K562 (cell line): ENCODE measurements around the gene GAB4. TPM values are rescaled to one million over a fixed set of nuclear protein-coding genes. Genes with fewer than 3 reads are reported as not detected.

ENCODE experiments used
- ATAC-seq: fragments of 200-7000 bp; cut with Tn5 transposase; 3 replicates; pipeline ENCODE4 v1.9.1; 2020; ENCODE audit warnings: moderate library complexity
- BruUV-seq: library from RNA; stranded (reverse); fragments of 400-500 nt; replicated peaks from 2 replicates; lab custom pipeline; 2021; lab: Mats Ljungman, UMichigan
- CTCF ChIA-PET: fragments of 300-600 bp; formaldehyde crosslinking; extraction: SDS; loops from one replicate; lab custom pipeline; 2021; ENCODE audit warnings: low intra/inter-chr PET ratio; lab: Yijun Ruan, JAX
- POLR2A ChIA-PET: fragments of 300-600, 350-650 bp; sonication (Branson Sonifier 250); formaldehyde crosslinking; extraction: SDS; loops from one replicate; lab custom pipeline; 2021; ENCODE audit warnings: antibody characterized with exemption, inconsistent platforms; lab: Yijun Ruan, JAX
- DNase-seq, 4 experiments: peaks; one replicate each; pipeline versions ENCODE4 v3.0.0 to v3.0.0-alpha.2; 2011 to 2018; ENCODE audit warnings: low spot score in 3 of 4, mixed read lengths in 3 of 4; ENCODE audit errors: extremely low read depth in 1 of 4
- FAIRE-seq: peaks from 2 replicates; lab custom pipeline; 2011; peaks lifted over from hg19 to GRCh38; lab: Jason Lieb, UNC
- H2AFZ ChIP-seq: 2 replicates; pipeline ENCODE4 v1.6.0; 2011; ENCODE audit warnings: low read depth, low read length, control low read depth, inconsistent platforms
- H3K27ac ChIP-seq: fragments of 200-600 bp; 3 replicates; pipeline ENCODE4 v1.8.0; 2011; ENCODE audit warnings: low read depth, mild to moderate bottlenecking, control low read depth, inconsistent platforms, low read length, moderate library complexity, mixed read lengths; ENCODE audit errors: extremely low read depth
- H3K27me3 ChIP-seq, 2 experiments: fragments of 300-600 bp in 1 of 2; 2 replicates in 1 of 2; 3 replicates in 1 of 2; pipeline versions ENCODE4 v1.6.0 to v1.8.0; 2011; ENCODE audit warnings: inconsistent platforms in 2 of 2, low read length in 2 of 2, mild to moderate bottlenecking in 1 of 2, mixed read lengths in 1 of 2, moderate library complexity in 1 of 2; ENCODE audit not compliant: control insufficient read depth in 2 of 2, insufficient read depth in 2 of 2
- H3K36me3 ChIP-seq: fragments of 300-600 bp; 3 replicates; pipeline ENCODE4 v1.8.0; 2011; ENCODE audit warnings: mild to moderate bottlenecking, low read length, inconsistent platforms; ENCODE audit not compliant: control insufficient read depth, insufficient read depth
- H3K4me1 ChIP-seq, 2 experiments: fragments of 200-600 bp in 1 of 2; replicated peaks in 1 of 2; 2 replicates in 1 of 2; 3 replicates in 1 of 2; pipeline versions ENCODE4 v1.5.1 to v1.8.0; 2011; ENCODE audit warnings: inconsistent platforms in 2 of 2, low read length in 2 of 2, mild to moderate bottlenecking in 1 of 2, mixed read lengths in 1 of 2, moderate library complexity in 1 of 2; ENCODE audit not compliant: control insufficient read depth in 2 of 2, insufficient read depth in 2 of 2
- H3K4me2 ChIP-seq: 2 replicates; pipeline ENCODE4 v1.6.1; 2011; ENCODE audit warnings: low read length, control low read depth, inconsistent platforms, mixed read lengths; ENCODE audit not compliant: insufficient read depth
- H3K4me3 ChIP-seq: fragments of 200-600 bp; sonication (generic), shearing (Covaris generic); 2 replicates; pipeline ENCODE4 v1.5.1; 2016; ENCODE audit warnings: control low read depth, inconsistent platforms
- H3K79me2 ChIP-seq: fragments of 200-600 bp; 3 replicates; pipeline ENCODE4 v1.8.0; 2011; ENCODE audit warnings: low read length, inconsistent platforms; ENCODE audit not compliant: control insufficient read depth, insufficient read depth
- H3K9ac ChIP-seq, 2 experiments: 2 replicates each; pipeline versions ENCODE4 v1.6.0 to v1.6.1; 2011; ENCODE audit warnings: low read depth in 2 of 2, low read length in 2 of 2, control low read depth in 1 of 2, inconsistent platforms in 1 of 2, mild to moderate bottlenecking in 1 of 2, mixed read lengths in 1 of 2; ENCODE audit not compliant: insufficient read depth in 1 of 2
- H3K9me1 ChIP-seq: one replicate; pipeline ENCODE4 v1.6.0; 2011; ENCODE audit warnings: inconsistent platforms, mild to moderate bottlenecking, low read length, moderate library complexity; ENCODE audit not compliant: control insufficient read depth, insufficient read depth
- H3K9me3 ChIP-seq: replicated peaks from 2 replicates; pipeline ENCODE4 v1.5.1; 2011; ENCODE audit warnings: low read depth, low read length, inconsistent platforms; ENCODE audit not compliant: control insufficient read depth, insufficient read depth
- H4K20me1 ChIP-seq: replicated peaks from 2 replicates; pipeline ENCODE4 v1.6.1; 2011; ENCODE audit warnings: low read length, inconsistent platforms, mixed read lengths; ENCODE audit not compliant: control insufficient read depth, insufficient read depth
- RAD21 ChIP-seq, 2 experiments: fragments of 250-450 bp in 1 of 2; fragments of 450-650 bp in 1 of 2; sonication (Bioruptor Pico) in 1 of 2; formaldehyde crosslinking in 1 of 2; IDR thresholded peaks in 1 of 2; conservative IDR thresholded peaks in 1 of 2; 2 replicates each; pipeline versions ENCODE4 v1.4.0 to v1.8.0; 2020 to 2022; ENCODE audit warnings: mild to moderate bottlenecking in 2 of 2, moderate library complexity in 1 of 2
- WGBS: fragments of 100-300 bp; shearing (Covaris generic); methylation state at CpG from one replicate; pipeline ENCODE4 v1.1.6; 2016; ENCODE audit warnings: low coverage, mixed read lengths; ENCODE audit not compliant: insufficient coverage; ENCODE audit errors: missing lambda C conversion rate; 5-methylcytosine and 5-hydroxymethylcytosine counted together
- in situ Hi-C: fragments of 300-500 bp; cut with MboI; formaldehyde crosslinking; loops from 4 replicates; pipeline ENCODE4 v1.15.0; 2018; ENCODE audit warnings: inconsistent platforms, mixed read lengths
- intact Hi-C: fragments of 100-400 bp; cut with micrococcal nuclease; formaldehyde crosslinking; loops from 2 replicates; pipeline ENCODE4 v1.14.2; 2022
- polyA plus RNA-seq, 8 experiments: library from polyadenylated mRNA; depleted of rRNA in 4 of 8; stranded (reverse) in 5 of 8; unstranded in 3 of 8; fragments of >200 nt; fragmentation: Nextera tagmentation in 2 of 8; fragmentation: Illumina TruSeq in 1 of 8; extraction: Ambion mirVana in 2 of 8; extraction: Trizol in 1 of 8; gene quantifications; 2 replicates each; pipeline versions ENCODE4 v1.2.1 to v1.2.3, GENCODE V29; 2011 to 2014; ENCODE audit warnings: inconsistent platforms in 1 of 8, missing spikeins in 1 of 8
- total RNA-seq, 7 experiments: library from RNA; depleted of rRNA in 6 of 7; stranded (reverse); fragments of >200 nt in 6 of 7; fragmentation: Illumina TruSeq in 2 of 7; extraction: Trizol in 2 of 7; gene quantifications; 2 replicates each; pipeline versions ENCODE4 v1.2.1 to v1.2.3, GENCODE V29; 2011 to 2021; ENCODE audit warnings: low replicate concordance in 1 of 7
- TF ChIP-seq, protein P1 (sequence below), 2 experiments: fragments of 450-650 bp; formaldehyde crosslinking in 1 of 2; IDR thresholded peaks; 2 replicates each; pipeline versions ENCODE4 v1.4.0 to v1.6.1; 2014 to 2020; ENCODE audit warnings: mild to moderate bottlenecking in 2 of 2, borderline replicate concordance in 1 of 2, low read depth in 1 of 2
- TF ChIP-seq, protein P2 (sequence below), 3 experiments: IDR thresholded peaks in 2 of 3; conservative IDR thresholded peaks in 1 of 3; 2 replicates each; pipeline ENCODE4 v1.5.1; 2011 to 2012; ENCODE audit warnings: low read length in 3 of 3, mild to moderate bottlenecking in 3 of 3, control low read depth in 2 of 3, improper control_type of control experiment in 1 of 3, inconsistent platforms in 1 of 3, low read depth in 1 of 3, mixed read lengths in 1 of 3, moderate library complexity in 1 of 3; ENCODE audit not compliant: insufficient read depth in 2 of 3
- TF ChIP-seq, protein P3 (sequence below): fragments of 450-650 bp; IDR thresholded peaks from 2 replicates; pipeline ENCODE4 v1.6.1; 2017; ENCODE audit warnings: mild to moderate bottlenecking, moderate library complexity

GAB4 gene
- total and polyA plus RNA-seq, 9 of the 15 experiments (the other 6 are each of a cell fraction or from before 2014, with no cell fraction given) = 0.04 to 0.11 (median 0.04) TPM; not detected in 6

DNA sequence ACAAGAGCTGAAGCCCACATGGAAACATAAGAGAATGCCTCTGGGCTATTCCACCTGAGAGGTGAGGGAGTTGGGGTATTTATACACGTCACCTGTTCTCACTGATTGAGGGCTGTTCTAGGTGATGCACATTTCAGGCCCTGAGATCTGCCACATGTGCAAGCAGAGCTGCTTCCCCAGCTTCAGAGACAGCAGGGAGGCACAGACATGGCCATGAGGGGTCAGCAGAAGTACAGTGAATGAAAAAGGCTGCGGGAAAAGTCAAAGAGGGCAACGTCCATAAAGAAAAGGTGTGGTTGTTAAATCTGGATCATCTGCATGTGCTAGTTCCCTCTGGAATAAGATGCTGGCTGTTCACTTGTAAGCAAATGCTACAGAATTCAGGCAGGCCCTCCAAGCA lies 75.4 kb downstream of the GAB4 start:
- TF ChIP-seq, protein P1, sequence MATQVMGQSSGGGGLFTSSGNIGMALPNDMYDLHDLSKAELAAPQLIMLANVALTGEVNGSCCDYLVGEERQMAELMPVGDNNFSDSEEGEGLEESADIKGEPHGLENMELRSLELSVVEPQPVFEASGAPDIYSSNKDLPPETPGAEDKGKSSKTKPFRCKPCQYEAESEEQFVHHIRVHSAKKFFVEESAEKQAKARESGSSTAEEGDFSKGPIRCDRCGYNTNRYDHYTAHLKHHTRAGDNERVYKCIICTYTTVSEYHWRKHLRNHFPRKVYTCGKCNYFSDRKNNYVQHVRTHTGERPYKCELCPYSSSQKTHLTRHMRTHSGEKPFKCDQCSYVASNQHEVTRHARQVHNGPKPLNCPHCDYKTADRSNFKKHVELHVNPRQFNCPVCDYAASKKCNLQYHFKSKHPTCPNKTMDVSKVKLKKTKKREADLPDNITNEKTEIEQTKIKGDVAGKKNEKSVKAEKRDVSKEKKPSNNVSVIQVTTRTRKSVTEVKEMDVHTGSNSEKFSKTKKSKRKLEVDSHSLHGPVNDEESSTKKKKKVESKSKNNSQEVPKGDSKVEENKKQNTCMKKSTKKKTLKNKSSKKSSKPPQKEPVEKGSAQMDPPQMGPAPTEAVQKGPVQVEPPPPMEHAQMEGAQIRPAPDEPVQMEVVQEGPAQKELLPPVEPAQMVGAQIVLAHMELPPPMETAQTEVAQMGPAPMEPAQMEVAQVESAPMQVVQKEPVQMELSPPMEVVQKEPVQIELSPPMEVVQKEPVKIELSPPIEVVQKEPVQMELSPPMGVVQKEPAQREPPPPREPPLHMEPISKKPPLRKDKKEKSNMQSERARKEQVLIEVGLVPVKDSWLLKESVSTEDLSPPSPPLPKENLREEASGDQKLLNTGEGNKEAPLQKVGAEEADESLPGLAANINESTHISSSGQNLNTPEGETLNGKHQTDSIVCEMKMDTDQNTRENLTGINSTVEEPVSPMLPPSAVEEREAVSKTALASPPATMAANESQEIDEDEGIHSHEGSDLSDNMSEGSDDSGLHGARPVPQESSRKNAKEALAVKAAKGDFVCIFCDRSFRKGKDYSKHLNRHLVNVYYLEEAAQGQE (IDR thresholded peaks at IDR 0.05; ENCODE audit: borderline replicate concordance) = peak; percentile 39; the same call in 1 of the 2 replicates
- TF ChIP-seq, protein P1 (CRISPR knock-in tag; IDR thresholded peaks at IDR 0.05; ENCODE audit: low read depth) = no peak
- TF ChIP-seq, protein P2, sequence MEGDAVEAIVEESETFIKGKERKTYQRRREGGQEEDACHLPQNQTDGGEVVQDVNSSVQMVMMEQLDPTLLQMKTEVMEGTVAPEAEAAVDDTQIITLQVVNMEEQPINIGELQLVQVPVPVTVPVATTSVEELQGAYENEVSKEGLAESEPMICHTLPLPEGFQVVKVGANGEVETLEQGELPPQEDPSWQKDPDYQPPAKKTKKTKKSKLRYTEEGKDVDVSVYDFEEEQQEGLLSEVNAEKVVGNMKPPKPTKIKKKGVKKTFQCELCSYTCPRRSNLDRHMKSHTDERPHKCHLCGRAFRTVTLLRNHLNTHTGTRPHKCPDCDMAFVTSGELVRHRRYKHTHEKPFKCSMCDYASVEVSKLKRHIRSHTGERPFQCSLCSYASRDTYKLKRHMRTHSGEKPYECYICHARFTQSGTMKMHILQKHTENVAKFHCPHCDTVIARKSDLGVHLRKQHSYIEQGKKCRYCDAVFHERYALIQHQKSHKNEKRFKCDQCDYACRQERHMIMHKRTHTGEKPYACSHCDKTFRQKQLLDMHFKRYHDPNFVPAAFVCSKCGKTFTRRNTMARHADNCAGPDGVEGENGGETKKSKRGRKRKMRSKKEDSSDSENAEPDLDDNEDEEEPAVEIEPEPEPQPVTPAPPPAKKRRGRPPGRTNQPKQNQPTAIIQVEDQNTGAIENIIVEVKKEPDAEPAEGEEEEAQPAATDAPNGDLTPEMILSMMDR (IDR thresholded peaks at IDR 0.05 in 2 of 3, conservative IDR thresholded peaks at IDR 0.05 in 1 of 3; ENCODE audit: insufficient read depth in 2 of 3, low read depth in 1 of 3, low read length in 3 of 3) = peak; percentile 6 to 50 (median 43); a peak in 4 of 6 replicates
- peak in 1 of 2 experiments; percentile 45; a peak in 2 of 4 replicates for TF ChIP-seq RAD21 (CRISPR knock-in tag; conservative IDR thresholded peaks at IDR 0.05 in 1 of 2, IDR thresholded peaks at IDR 0.05 in 1 of 2)
- TF ChIP-seq, protein P3, sequence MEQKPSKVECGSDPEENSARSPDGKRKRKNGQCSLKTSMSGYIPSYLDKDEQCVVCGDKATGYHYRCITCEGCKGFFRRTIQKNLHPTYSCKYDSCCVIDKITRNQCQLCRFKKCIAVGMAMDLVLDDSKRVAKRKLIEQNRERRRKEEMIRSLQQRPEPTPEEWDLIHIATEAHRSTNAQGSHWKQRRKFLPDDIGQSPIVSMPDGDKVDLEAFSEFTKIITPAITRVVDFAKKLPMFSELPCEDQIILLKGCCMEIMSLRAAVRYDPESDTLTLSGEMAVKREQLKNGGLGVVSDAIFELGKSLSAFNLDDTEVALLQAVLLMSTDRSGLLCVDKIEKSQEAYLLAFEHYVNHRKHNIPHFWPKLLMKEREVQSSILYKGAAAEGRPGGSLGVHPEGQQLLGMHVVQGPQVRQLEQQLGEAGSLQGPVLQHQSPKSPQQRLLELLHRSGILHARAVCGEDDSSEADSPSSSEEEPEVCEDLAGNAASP = no peak
- no TSS peak for BruUV-seq
- Histone ChIP-seq H2AFZ (no peak overlapping the region), H3K9ac (no peak overlapping the region), H3K9me1 (no peaks in the 10 kb centered on the region), H4K20me1 (no peaks in the 10 kb centered on the region; the same call in 1 of the 2 replicates), H3K4me2 (no peak overlapping the region), H3K27me3 (no peaks in the 10 kb centered on the region), H3K36me3 (no peaks in the 10 kb centered on the region), H3K79me2 (no peaks in the 10 kb centered on the region), H3K9me3 (no peaks in the 10 kb centered on the region), H3K27ac (no peak overlapping the region), H3K4me1 (no peaks in the 10 kb centered on the region), H3K4me3 (no peak overlapping the region)
- WGBS = 0% methylated on average over 3 of the region's 3 CpGs
- DNase-seq = peak in 1 of 4 experiments; percentile 9
- in situ Hi-C loops = no loop called here
- intact Hi-C loops = loop anchor here (1.0 kb wide), 1 partner anchor 126 kb away; no protein-coding TSS in a partner anchor
- peak; percentile 63; the same call in 2 of the 3 replicates for ATAC-seq
- ChIA-PET CTCF (no interaction called here), POLR2A (no interaction called here)
- no peak for FAIRE-seq
